DMS 273 (cell line): ENCODE measurements around the gene KLHL26.

Experiments
- DNase-seq: peaks from one replicate; lab custom pipeline; 2025; ENCODE audit not compliant: unreplicated experiment; lab: John Stamatoyannopoulos, UW

Gene KLHL26

GRCh38 chr19:18683109-18683957, 46.5 kb downstream of the KLHL26 start, which contains the start of gene CRTC1:
Gene CRTC1, plus strand, starts transcription at chr19:18683680. Its CDS starts 23 bp downstream, at chr19:18683703.
- peak; percentile 95 for DNase-seq

- DNase-seq, result no peak
Observed at GRCh38 chr19:18683958-18684641, 47.3 kb downstream of the KLHL26 start.

- no peak for DNase-seq
Observed at GRCh38 chr19:18684642-18684993, 47.8 kb downstream of the KLHL26 start.

- no peak for DNase-seq
Observed at GRCh38 chr19:18685597-18686190, 48.9 kb downstream of the KLHL26 start.

GRCh38 chr19:18687740-18688465, 51.1 kb downstream of the KLHL26 start:
- no peak for DNase-seq

GRCh38 chr19:18696023-18696422, 59.2 kb downstream of the KLHL26 start:
- no peak for DNase-seq

GRCh38 chr19:18697680-18698079, 60.9 kb downstream of the KLHL26 start:
- peak; percentile 65 for DNase-seq

- no peak for DNase-seq
Observed at GRCh38 chr19:18698321-18699167, 61.7 kb downstream of the KLHL26 start.

GRCh38 chr19:18699403-18700054, 62.7 kb downstream of the KLHL26 start:
- no peak for DNase-seq

- DNase-seq, result peak; percentile 86
Observed at GRCh38 chr19:18700501-18701249, 63.8 kb downstream of the KLHL26 start.

- peak; percentile 65 for DNase-seq
Observed at GRCh38 chr19:18701250-18701608, 64.4 kb downstream of the KLHL26 start.

GRCh38 chr19:18704054-18704453, 67.2 kb downstream of the KLHL26 start:
- DNase-seq, result no peak

- no peak for DNase-seq
Observed at GRCh38 chr19:18704971-18705370, 68.1 kb downstream of the KLHL26 start.

- DNase-seq, result no peak
Observed at GRCh38 chr19:18708452-18709231, 71.8 kb downstream of the KLHL26 start.

- DNase-seq, result no peak
Observed at GRCh38 chr19:18709546-18709945, 72.7 kb downstream of the KLHL26 start.

GRCh38 chr19:18710186-18710585, 73.4 kb downstream of the KLHL26 start:
- DNase-seq, result no peak

- DNase-seq, result no peak
Observed at GRCh38 chr19:18710996-18711751, 74.3 kb downstream of the KLHL26 start.

GRCh38 chr19:18711893-18712292, 75.1 kb downstream of the KLHL26 start:
- DNase-seq, result no peak
